ENCODE measurements around the gene PNO1. TPM values are rescaled to one million over a fixed set of nuclear protein-coding genes. Genes with fewer than 3 reads are reported as not detected.

Gene PNO1
- total and polyA plus RNA-seq, 9 of the 15 experiments (the other 6 are each of a cell fraction or from before 2014, with no cell fraction given) = 11.8 to 81.7 (median 41.1) TPM

DNA sequence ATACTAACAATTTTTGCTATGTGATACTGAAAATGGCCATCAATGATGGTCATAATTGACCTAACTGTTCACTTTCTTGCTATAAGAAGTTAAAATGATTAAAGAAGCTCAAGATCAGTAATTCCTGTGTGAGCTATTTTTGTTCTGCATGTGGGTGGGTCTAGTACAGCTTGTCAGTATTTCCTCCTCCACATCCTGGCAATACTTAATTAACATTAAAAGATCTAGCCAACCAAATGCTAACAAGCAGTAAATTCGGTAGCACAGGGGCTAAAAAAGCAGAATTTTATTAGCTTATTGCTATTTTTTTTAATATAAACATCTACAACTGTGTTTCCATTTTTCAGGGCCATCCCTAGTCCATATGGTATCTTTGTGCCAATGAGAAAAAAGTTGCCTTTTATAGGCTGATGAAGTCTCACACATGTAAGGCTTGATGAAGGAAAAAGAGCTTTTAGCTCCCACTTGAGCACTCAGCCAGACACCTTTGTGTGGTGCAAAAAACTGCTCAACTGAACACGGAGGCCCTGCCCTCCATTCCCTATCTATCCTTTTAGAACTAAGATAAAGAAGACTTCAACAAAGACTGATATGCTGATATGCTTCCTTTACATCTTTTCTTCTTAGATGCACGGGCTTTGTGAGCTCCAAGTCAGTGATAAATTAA lies 4.9 kb upstream of the PNO1 start:
- FAIRE-seq (no peak), ATAC-seq (no peak), DNase-seq (ENCODE audit: extremely low read depth in 1 of 4, low spot score in 3 of 4) (no peak)
- Histone ChIP-seq H3K27me3 (ENCODE audit: control insufficient read depth in 2 of 2, insufficient read depth in 2 of 2, low read length in 2 of 2) (no peaks in the 10 kb centered on the region), H3K9me3 (replicated peaks; ENCODE audit: control insufficient read depth, insufficient read depth, low read depth, low read length) (no peaks in the 10 kb centered on the region; the same call in 1 of the 2 replicates), H4K20me1 (replicated peaks; ENCODE audit: control insufficient read depth, insufficient read depth, low read length) (no peaks in the 10 kb centered on the region), H3K9ac (ENCODE audit: insufficient read depth in 1 of 2, low read depth in 2 of 2, low read length in 2 of 2) (no peak overlapping the region), H3K36me3 (ENCODE audit: control insufficient read depth, insufficient read depth, low read length) (no peaks in the 10 kb centered on the region; the same call in 2 of the 3 replicates), H3K27ac (ENCODE audit: extremely low read depth, low read depth, low read length) (no peak overlapping the region), H3K4me1 (replicated peaks in 1 of 2; ENCODE audit: control insufficient read depth in 2 of 2, insufficient read depth in 2 of 2, low read length in 2 of 2) (peaks cover 11 to 12% of the 10 kb centered on the region in 2 experiments; a peak in 3 of 5 replicates), H3K4me2 (ENCODE audit: insufficient read depth, low read length) (no peak overlapping the region), H3K9me1 (ENCODE audit: control insufficient read depth, insufficient read depth, low read length) (no peaks in the 10 kb centered on the region), H2AFZ (ENCODE audit: low read depth, low read length) (no peak overlapping the region), H3K4me3 (no peak overlapping the region), H3K79me2 (ENCODE audit: control insufficient read depth, insufficient read depth, low read length) (peaks cover 22% of the 10 kb centered on the region)
- ChIA-PET POLR2A (interaction anchor here (0.6 to 2.1 kb wide), 4 partner anchors 9 to 717 kb away, joined by 3 to 9 read pairs (median 5); no protein-coding TSS in a partner anchor), CTCF (ENCODE audit: low intra/inter-chr PET ratio) (interaction anchor here (0.5 kb wide), 1 partner anchor 1572 kb away, joined by 3 read pairs; no protein-coding TSS in a partner anchor)
- intact Hi-C loops (cut with micrococcal nuclease) (no loop called here), in situ Hi-C loops (cut with MboI) (no loop called here)
- whole genome bisulfite sequencing (ENCODE audit: insufficient coverage, low coverage, missing lambda C conversion rate) = 10% methylated on average over 3 of the region's 3 CpGs
- no peak for TF ChIP-seq KLF6 (CRISPR knock-in tag; IDR thresholded peaks at IDR 0.05; ENCODE audit: borderline replicate concordance)
- TF ChIP-seq PML (IDR thresholded peaks at IDR 0.05; ENCODE audit: low read length) = no peak
- TF ChIP-seq CBX1 (IDR thresholded peaks at IDR 0.05; ENCODE audit: low read depth) = no peak
- TF ChIP-seq ZNF561 (CRISPR knock-in tag; conservative IDR thresholded peaks at IDR 0.05) = no peak
- BruUV-seq (replicated peaks) = no TSS peak

DNA sequence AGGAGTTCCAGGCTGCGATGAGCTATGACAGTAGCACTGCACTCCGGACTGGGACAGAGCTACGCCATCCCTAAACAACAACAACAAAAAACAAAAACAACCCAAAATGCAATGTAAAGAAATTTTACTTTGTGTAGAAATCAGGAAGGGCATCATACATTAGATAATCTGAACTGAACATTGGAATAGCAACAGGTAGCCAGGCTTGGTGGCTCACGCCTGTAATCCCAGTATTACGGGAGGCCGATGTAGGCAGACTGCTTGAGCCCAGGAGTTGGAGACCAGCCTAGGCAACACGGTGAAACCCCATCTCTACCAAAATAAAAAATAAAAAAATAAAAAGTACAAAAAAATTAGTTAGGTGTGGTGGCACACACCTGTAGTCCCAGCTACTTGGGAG lies 2.1 kb upstream of the PNO1 start:
- H3K27ac ChIP-seq (ENCODE audit: extremely low read depth, low read depth, low read length) = no peak overlapping the region
- no peak overlapping the region for H2AFZ ChIP-seq (ENCODE audit: low read depth, low read length)
- no peak for FAIRE-seq
- intact Hi-C loops (cut with micrococcal nuclease) (loop anchor here (2.0 kb wide), 1 partner anchor 21 kb away; no protein-coding TSS in a partner anchor), in situ Hi-C loops (cut with MboI) (no loop called here)
- no peaks in the 10 kb centered on the region for H3K9me1 ChIP-seq (ENCODE audit: control insufficient read depth, insufficient read depth, low read length)
- DNase-seq (ENCODE audit: extremely low read depth in 1 of 4, low spot score in 3 of 4) = no peak
- peaks cover 9 to 13% of the 10 kb centered on the region in 2 experiments; a peak in 3 of 5 replicates for H3K4me1 ChIP-seq (replicated peaks in 1 of 2; ENCODE audit: control insufficient read depth in 2 of 2, insufficient read depth in 2 of 2, low read length in 2 of 2)
- peaks cover 48% of the 10 kb centered on the region for H3K79me2 ChIP-seq (ENCODE audit: control insufficient read depth, insufficient read depth, low read length)
- CTCF ChIA-PET (ENCODE audit: low intra/inter-chr PET ratio) = no interaction called here
- no peaks in the 10 kb centered on the region; the same call in 1 of the 2 replicates for H3K9me3 ChIP-seq (replicated peaks; ENCODE audit: control insufficient read depth, insufficient read depth, low read depth, low read length)
- BruUV-seq (replicated peaks) = no TSS peak
- peaks cover 16% of the 10 kb centered on the region for H3K36me3 ChIP-seq (ENCODE audit: control insufficient read depth, insufficient read depth, low read length)
- no peaks in the 10 kb centered on the region for H3K27me3 ChIP-seq (ENCODE audit: control insufficient read depth in 2 of 2, insufficient read depth in 2 of 2, low read length in 2 of 2)
- WGBS (ENCODE audit: insufficient coverage, low coverage, missing lambda C conversion rate) = 87% methylated on average over 7 of the region's 7 CpGs
- H4K20me1 ChIP-seq (replicated peaks; ENCODE audit: control insufficient read depth, insufficient read depth, low read length) = no peaks in the 10 kb centered on the region
- H3K4me3 ChIP-seq = no peak overlapping the region
- H3K9ac ChIP-seq (ENCODE audit: insufficient read depth in 1 of 2, low read depth in 2 of 2, low read length in 2 of 2) = no peak overlapping the region
- no peak overlapping the region for H3K4me2 ChIP-seq (ENCODE audit: insufficient read depth, low read length)
- no peak for ATAC-seq
- POLR2A ChIA-PET = interaction anchor here (1.2 kb wide), 1 partner anchor 11 kb away, joined by 3 read pairs; no protein-coding TSS in a partner anchor
- no peak for TF ChIP-seq POLR3G (IDR thresholded peaks at IDR 0.05; ENCODE audit: extremely low read depth, insufficient read length, insufficient replicate concordance)
- TF ChIP-seq, protein P1, sequence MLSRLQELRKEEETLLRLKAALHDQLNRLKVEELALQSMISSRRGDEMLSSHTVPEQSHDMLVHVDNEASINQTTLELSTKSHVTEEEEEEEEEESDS (CRISPR knock-in tag; IDR thresholded peaks at IDR 0.05) = no peak
- no peak for TF ChIP-seq STAG1 (CRISPR knock-in tag; IDR thresholded peaks at IDR 0.05; ENCODE audit: borderline replicate concordance)
- TF ChIP-seq TCFL5 (CRISPR knock-in tag; conservative IDR thresholded peaks at IDR 0.05) = no peak
- no peak for TF ChIP-seq ZNF124 (CRISPR knock-in tag; IDR thresholded peaks at IDR 0.05)
- TF ChIP-seq, protein P2, sequence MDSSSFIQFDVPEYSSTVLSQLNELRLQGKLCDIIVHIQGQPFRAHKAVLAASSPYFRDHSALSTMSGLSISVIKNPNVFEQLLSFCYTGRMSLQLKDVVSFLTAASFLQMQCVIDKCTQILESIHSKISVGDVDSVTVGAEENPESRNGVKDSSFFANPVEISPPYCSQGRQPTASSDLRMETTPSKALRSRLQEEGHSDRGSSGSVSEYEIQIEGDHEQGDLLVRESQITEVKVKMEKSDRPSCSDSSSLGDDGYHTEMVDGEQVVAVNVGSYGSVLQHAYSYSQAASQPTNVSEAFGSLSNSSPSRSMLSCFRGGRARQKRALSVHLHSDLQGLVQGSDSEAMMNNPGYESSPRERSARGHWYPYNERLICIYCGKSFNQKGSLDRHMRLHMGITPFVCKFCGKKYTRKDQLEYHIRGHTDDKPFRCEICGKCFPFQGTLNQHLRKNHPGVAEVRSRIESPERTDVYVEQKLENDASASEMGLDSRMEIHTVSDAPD (CRISPR knock-in tag; IDR thresholded peaks at IDR 0.05) = no peak
- TF ChIP-seq C11orf30 (IDR thresholded peaks at IDR 0.05; ENCODE audit: low read depth) = no peak
- no peak for TF ChIP-seq ZBTB8A (IDR thresholded peaks at IDR 0.05; ENCODE audit: partially characterized antibody)
- TF ChIP-seq YBX1 (IDR thresholded peaks at IDR 0.05) = no peak
- no peak for TF ChIP-seq GATAD2B (IDR thresholded peaks at IDR 0.05; ENCODE audit: borderline replicate concordance)
